Esophagus muscularis mucosa (tissue), 4 donors: ENCODE data around the gene PSG7.
"Not testable (repeated sequence)": the region's sequence is repeated elsewhere in the genome, so short reads cannot be mapped to it uniquely, and the experiment has no call there.

Experiments used
- CTCF ChIP-seq, 3 experiments: fragments of 200-600 bp in 2 of 3; fragments of 450-650 bp in 1 of 3; sonication (generic) in 2 of 3; IDR thresholded peaks; one replicate each; pipeline ENCODE4 v1.5.1; 2017 to 2019; ENCODE audit warnings: antibody characterized with exemption in 3 of 3, mild to moderate bottlenecking in 2 of 3, moderate library complexity in 1 of 3
- EP300 ChIP-seq: sonication (generic); formaldehyde crosslinking; IDR thresholded peaks from one replicate; pipeline ENCODE4 v1.6.1; 2017; ENCODE audit warnings: antibody characterized with exemption
- POLR2A ChIP-seq: fragments of 450-650 bp; IDR thresholded peaks from one replicate; pipeline ENCODE4 v1.6.1; 2017; ENCODE audit warnings: antibody characterized with exemption, moderate library complexity, mild to moderate bottlenecking, low read depth
- POLR2AphosphoS5 ChIP-seq, 2 donors: sonication (generic); formaldehyde crosslinking; IDR thresholded peaks; one replicate each; pipeline ENCODE4 v1.6.1; 2017; ENCODE audit warnings: antibody characterized with exemption in 2 of 2

- TF ChIP-seq CTCF (IDR thresholded peaks at IDR 0.05); POLR2A; EP300; POLR2AphosphoS5 (IDR thresholded peaks at IDR 0.05): not testable (repeated sequence)
Observed at GRCh38 chr19:42912941-42913340, 24.1 kb downstream of the PSG7 start.
